ENCODE data around the gene DAP. TPM values are rescaled to one million over a fixed set of nuclear protein-coding genes. Genes with fewer than 3 reads are reported as not detected.

The DAP gene
- total RNA-seq, 1 experiment from 2014 or later = 108 TPM

GRCh38 chr5:10756549-10756948 is 4.5 kb downstream of the DAP start:
- ChIA-PET POLR2A (no interaction called here), CTCF (no interaction called here)
- DNase-seq (ENCODE audit: low read depth, low spot score) = no peak
- no peak for TF ChIP-seq POLR2AphosphoS5 (IDR thresholded peaks at IDR 0.05; ENCODE audit: low read depth, low read length)
- in situ Hi-C loops (cut with HindIII; ENCODE audit: low pct_unique_long_range_greater_than_20kb, low sequenced_read_pairs) = no loop called here
- Histone ChIP-seq H3K27me3 (ENCODE audit: control insufficient read depth, insufficient read depth, low read length) (no peaks in the 10 kb centered on the region), H3K36me3 (ENCODE audit: control insufficient read depth, insufficient read depth, low read length) (no peaks in the 10 kb centered on the region; the same call in 1 of the 2 replicates), H3K4me3 (ENCODE audit: low read depth in 2 of 2, low read length in 2 of 2) (no peak overlapping the region), H3K9me3 (ENCODE audit: control insufficient read depth, insufficient read depth, low read depth, low read length) (no peaks in the 10 kb centered on the region), H3K27ac (ENCODE audit: low read length) (no peak overlapping the region), H3K4me1 (ENCODE audit: control insufficient read depth, insufficient read depth, low read length) (0 out of 2 replicates have a peak, but pooled peaks cover 3% of the 10 kb centered on the region)
- BruUV-seq (replicated peaks) = no TSS peak
- ATAC-seq = no peak
- intact Hi-C loops (cut with micrococcal nuclease; ENCODE audit: unreplicated experiment) = no loop called here

GRCh38 chr5:10753178-10753577 is 7.9 kb downstream of the DAP start:
- no peaks in the 10 kb centered on the region for H3K9me3 ChIP-seq (ENCODE audit: control insufficient read depth, insufficient read depth, low read depth, low read length)
- intact Hi-C loops (cut with micrococcal nuclease; ENCODE audit: unreplicated experiment) (no loop called here), in situ Hi-C loops (cut with HindIII; ENCODE audit: low pct_unique_long_range_greater_than_20kb, low sequenced_read_pairs) (no loop called here)
- ChIA-PET POLR2A (interaction anchor here (0.6 kb wide), 1 partner anchor 383 kb away, joined by 11 read pairs; no protein-coding TSS in a partner anchor), CTCF (no interaction called here)
- BruUV-seq (replicated peaks) = no TSS peak
- H3K27ac ChIP-seq (ENCODE audit: low read length) = no peak overlapping the region
- TF ChIP-seq REST (IDR thresholded peaks at IDR 0.05; ENCODE audit: insufficient read depth in 1 of 2, low read depth in 2 of 2, low read length in 1 of 2) (no peak), CTCF (IDR thresholded peaks at IDR 0.05) (no peak), TCF7L2 (IDR thresholded peaks at IDR 0.05; ENCODE audit: low read depth, low read length) (no peak), SIN3A (IDR thresholded peaks at IDR 0.05; ENCODE audit: borderline replicate concordance, insufficient read depth, low read depth, low read length) (no peak), POLR2AphosphoS5 (IDR thresholded peaks at IDR 0.05; ENCODE audit: low read depth, low read length) (no peak)
- H3K4me3 ChIP-seq (ENCODE audit: low read depth in 2 of 2, low read length in 2 of 2) = no peak overlapping the region
- ATAC-seq (no peak), DNase-seq (ENCODE audit: low read depth, low spot score) (no peak)
- no peaks in the 10 kb centered on the region for H3K36me3 ChIP-seq (ENCODE audit: control insufficient read depth, insufficient read depth, low read length)
- no peaks in the 10 kb centered on the region for H3K27me3 ChIP-seq (ENCODE audit: control insufficient read depth, insufficient read depth, low read length)
- no peaks in the 10 kb centered on the region for H3K4me1 ChIP-seq (ENCODE audit: control insufficient read depth, insufficient read depth, low read length)

GRCh38 chr5:10752451-10752850 is 8.6 kb downstream of the DAP start:
- intact Hi-C loops (cut with micrococcal nuclease; ENCODE audit: unreplicated experiment) = no loop called here
- Histone ChIP-seq H3K36me3 (ENCODE audit: control insufficient read depth, insufficient read depth, low read length) (0 out of 2 replicates have a peak, but pooled peaks cover 2% of the 10 kb centered on the region), H3K27me3 (ENCODE audit: control insufficient read depth, insufficient read depth, low read length) (no peaks in the 10 kb centered on the region), H3K4me3 (ENCODE audit: low read depth in 2 of 2, low read length in 2 of 2) (no peak overlapping the region), H3K27ac (ENCODE audit: low read length) (no peak overlapping the region), H3K9me3 (ENCODE audit: control insufficient read depth, insufficient read depth, low read depth, low read length) (no peaks in the 10 kb centered on the region), H3K4me1 (ENCODE audit: control insufficient read depth, insufficient read depth, low read length) (no peaks in the 10 kb centered on the region)
- no TSS peak for BruUV-seq (replicated peaks)
- TF ChIP-seq TCF7L2 (IDR thresholded peaks at IDR 0.05; ENCODE audit: low read depth, low read length) = no peak
- TF ChIP-seq SIN3A (IDR thresholded peaks at IDR 0.05; ENCODE audit: borderline replicate concordance, insufficient read depth, low read depth, low read length) = no peak
- TF ChIP-seq POLR2AphosphoS5 (IDR thresholded peaks at IDR 0.05; ENCODE audit: low read depth, low read length) = no peak
- TF ChIP-seq CTCF (IDR thresholded peaks at IDR 0.05) = no peak
- no peak for TF ChIP-seq REST (IDR thresholded peaks at IDR 0.05; ENCODE audit: insufficient read depth in 1 of 2, low read depth in 2 of 2, low read length in 1 of 2)
- in situ Hi-C loops (cut with HindIII; ENCODE audit: low pct_unique_long_range_greater_than_20kb, low sequenced_read_pairs) = no loop called here
- POLR2A ChIA-PET = interaction anchor here (0.6 kb wide), 1 partner anchor 382 kb away, joined by 11 read pairs; no protein-coding TSS in a partner anchor
- CTCF ChIA-PET = no interaction called here
- ATAC-seq = no peak
- no peak for DNase-seq (ENCODE audit: low read depth, low spot score)
